Eye (tissue), 1 donor: ENCODE results near the gene MBOAT2.
A peak's percentile ranks its signal among the peaks of the same experiment; 100 is the strongest.
"Not testable (repeated sequence)": the region's sequence is repeated elsewhere in the genome, so short reads cannot be mapped to it uniquely, and the experiment has no call there.

Experiments used
- DNase-seq: peaks from one replicate; pipeline ENCODE4 v3.0.0-alpha.2; 2015

The MBOAT2 gene

DNA sequence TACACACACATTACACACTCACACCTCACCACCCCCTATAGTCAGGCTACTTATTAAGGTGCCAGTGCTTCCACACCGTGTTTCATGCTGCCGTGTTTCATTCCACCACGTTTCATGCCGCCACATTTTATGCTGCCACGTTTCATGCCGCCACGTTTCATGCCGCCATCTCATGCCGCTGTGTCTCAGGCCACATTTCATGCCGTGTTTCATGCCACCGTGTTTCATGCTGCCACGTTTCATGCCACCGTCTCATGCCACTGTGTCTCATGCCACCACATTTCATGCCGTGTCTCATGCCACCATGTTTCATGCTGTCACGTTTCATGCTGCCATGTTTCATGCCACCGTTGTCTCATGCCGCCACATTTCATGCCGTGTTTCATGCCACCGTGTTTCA, 65.1 kb downstream of the MBOAT2 start:
- DNase-seq, result no peak

DNA sequence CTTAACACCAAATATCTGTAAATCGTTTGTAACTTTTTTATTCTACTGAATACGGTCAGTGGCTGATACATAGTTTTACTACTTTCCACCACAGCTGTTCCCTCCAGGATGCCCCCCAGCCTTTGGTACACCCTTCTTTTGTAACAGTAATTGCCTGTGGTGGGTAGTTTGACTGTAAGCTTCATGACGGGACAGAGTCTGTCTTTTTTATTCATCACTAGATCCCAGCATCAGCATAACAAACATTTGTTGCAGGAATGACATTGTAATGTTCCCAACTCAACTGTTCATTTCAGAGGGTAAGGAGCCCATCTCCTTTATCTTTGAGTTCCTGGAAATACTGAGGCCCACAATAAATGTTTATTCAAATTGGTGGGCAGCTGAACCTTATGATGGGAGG, 67.5 kb downstream of the MBOAT2 start:
- DNase-seq, result no peak

DNA sequence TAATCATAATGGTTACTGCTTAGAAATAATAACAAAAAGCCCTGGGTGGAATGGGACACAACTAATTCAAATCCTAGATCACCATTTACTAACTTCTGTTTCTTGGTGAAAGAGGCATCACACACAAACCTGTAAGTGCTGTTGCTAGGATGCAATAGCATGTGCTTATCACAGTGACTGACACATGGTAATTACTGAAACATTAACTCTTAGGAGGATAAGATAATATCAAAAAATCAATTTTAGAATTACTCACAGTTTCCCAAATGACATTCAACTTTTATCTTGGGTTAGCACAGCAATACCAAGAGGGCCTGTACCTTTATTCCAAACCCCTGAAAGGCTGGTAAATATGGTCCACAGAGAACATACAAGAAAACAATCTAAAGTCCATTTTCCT, 69.1 kb downstream of the MBOAT2 start:
- DNase-seq, result no peak

DNA sequence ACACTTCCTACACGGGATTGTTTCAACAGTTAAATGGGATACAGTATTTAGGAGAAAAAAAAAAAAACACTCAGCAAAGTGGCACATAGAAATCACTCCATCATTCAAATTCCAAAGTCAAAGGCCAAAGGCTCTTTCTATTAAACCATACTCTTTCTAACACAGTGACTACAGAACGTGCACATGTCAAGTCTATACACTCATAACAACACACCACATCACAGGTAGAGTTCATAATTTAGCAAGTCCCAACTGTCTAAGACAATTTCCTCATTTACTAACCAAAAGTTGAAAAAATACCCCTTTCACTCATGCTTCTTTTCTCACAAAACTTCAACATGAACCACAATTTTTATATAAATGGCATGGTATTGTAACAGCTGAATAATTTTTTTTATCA, 70.8 kb downstream of the MBOAT2 start:
- DNase-seq, result no peak

DNA sequence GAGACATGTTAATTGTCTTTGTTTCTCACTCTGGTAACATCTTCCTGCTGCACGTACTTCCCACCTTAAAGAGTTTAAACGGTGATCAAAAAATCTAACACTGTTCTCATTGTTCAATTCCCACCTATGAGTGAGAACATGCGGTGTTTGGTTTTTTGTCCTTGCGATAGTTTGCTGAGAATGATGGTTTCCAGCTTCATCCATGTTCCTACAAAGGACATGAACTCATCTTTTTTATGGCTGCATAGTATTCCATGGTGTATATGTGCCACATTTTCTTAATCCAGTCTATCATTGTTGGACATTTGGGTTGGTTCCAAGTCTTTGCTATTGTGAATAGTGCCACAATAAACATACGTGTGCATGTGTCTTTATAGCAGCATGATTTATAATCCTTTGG, 73.3 kb downstream of the MBOAT2 start:
- not testable (repeated sequence) for DNase-seq

DNA sequence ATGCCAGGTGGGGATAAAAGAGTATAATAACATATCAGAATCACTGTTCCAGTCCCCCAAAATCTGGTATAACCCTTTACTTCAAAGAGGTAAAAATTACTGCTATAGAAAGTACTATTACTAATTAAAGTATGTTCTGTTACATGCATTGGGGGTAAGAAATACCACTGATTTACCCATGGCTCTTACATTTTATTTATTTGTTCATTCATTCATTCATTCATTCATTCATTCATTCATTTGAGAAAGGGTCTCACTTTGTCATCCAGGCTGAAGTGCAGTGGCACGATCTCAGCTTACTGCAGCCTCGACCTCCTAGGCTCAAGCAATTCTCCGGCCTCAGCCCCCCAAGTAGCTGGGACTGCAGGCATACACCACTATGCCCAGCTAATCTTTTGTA, 74.4 kb downstream of the MBOAT2 start:
- no peak for DNase-seq

DNA sequence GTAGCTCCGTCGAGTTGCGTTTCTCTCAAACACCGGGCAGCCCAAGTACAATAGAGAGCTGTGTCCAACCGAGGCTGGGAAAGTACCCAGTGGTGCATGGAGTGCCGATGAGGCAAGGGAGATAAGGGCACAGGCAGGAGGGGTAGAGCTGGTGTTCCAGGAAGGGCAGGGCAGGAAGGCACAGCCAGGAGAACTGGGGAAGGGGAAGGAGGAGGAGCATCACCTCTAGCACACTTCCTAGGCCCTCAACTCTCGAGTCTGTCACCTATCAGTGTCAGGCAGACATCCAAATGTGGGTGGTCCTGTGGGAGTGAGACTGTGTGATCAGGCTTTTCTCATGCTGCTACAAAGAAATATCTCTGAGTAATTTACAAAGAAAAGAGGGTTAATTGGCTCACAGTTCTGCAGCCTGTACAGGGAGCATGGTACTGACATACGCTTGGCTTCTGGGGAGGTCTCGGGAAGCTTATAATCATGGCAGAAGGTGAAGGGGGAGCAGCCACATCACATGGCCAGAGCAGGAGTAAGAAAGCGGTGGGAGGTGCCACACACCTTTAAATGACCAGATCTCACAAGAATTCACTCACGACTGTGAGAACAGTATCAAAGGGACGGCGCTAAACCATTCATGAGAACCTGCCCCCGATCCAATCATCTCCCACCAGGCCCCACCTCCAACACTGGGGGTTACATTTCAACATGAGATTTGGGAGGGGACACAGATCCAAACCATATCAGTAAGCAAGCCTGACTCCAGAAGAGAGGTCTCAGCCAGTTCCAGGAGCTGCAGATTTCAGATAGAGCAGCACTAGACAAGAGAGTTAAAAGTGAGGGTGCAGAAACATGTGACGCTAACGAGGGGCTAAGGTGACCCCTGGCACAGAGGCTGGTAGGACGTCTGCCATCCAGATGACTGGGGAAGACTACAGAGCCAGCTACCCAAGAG, 75.7 kb downstream of the MBOAT2 start:
- peak; percentile 18 for DNase-seq

DNA sequence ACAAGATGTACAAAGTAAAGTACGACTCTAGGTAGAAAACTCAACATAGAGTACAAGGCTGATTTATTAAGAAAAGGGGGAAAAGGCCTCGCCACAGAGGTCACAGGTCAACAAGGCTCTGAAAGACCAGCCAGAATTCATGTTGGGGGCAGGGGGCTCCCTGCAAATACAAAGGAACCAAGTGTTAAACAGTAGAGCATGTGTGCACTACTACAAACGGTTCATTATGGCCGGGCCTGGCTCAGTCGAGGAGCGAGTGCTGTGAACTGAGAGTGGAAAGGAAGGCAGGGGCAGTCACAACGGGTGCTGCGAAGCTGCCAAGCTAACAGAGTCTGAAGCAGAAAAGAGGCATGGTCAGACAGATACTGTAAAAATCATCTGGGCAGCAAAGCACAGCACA, 77.1 kb downstream of the MBOAT2 start:
- peak; percentile 18 for DNase-seq

DNA sequence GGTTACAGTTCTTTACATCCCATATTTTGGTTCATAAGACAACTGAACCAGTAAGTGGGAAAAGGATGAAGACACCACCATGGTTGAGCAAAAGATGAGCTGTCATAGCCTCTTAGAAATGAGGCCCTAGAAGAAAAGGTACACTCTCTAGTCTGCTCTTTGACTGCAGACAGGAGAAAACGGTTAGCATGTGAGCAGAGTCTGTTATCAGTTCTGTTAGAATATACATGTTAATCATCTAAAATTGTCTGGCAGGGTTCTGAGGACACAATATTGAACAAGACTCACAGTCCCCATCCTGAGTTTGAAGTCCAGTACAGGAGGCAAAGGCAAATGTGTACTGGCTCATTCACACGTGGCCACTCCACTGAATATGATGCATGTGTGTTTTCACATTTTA, 78.1 kb downstream of the MBOAT2 start:
- no peak for DNase-seq

DNA sequence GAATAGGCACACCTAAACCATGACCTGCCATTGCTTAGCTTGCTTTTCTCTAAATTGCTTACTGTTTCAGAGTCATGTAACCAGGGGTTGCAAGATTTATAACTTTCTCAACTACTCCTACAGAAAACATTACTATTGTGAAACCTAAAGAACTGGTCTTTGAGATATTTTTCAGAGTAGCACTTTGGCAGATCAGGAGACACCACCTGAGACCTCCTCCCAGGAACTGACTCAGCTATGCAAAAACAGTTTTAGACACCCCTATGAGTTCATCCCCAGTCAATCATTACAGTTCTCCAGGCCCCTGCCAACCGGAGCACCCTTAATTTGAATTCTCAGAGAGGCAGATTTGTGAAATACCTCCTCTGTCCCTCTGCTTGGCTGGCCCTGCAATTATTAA, 80.3 kb downstream of the MBOAT2 start:
- no peak for DNase-seq

DNA sequence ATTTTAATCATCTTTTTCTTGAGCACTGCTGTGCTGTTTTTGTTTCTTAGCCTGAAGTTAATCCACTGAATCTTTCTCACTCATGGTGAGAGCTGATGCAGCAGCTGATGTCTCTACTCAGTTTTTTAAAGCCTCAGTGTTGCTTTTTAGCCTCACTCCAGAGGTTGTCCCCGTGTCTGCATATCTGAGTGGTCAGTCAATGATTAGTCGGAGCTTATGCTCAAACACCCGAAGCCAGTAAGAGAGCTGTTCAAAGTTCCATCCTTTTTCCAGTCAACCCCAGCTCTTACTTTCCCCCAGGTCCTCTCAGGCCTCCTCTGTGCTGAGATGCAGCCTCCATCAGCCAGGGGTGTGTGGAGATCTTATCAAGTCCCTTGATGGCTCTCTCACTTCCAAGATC, 81.1 kb downstream of the MBOAT2 start:
- no peak for DNase-seq

DNA sequence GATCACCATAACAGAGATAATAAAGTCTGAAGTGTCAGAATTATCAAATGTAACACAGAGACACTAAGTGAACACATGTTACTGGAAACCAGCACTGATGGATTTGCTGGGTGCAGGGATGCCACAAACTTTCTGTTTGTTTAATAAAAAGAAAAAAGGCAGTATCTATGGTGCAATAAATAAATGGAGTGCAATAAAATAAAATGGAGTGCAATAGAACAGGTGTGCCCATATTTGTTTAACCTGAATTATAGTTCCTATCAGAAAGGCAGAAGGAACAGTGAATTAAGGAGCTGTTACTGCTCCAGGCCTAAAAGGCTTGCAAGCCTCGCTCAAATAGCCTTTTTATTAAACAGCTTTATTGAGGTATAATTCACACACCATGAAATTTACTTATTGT, 85.1 kb downstream of the MBOAT2 start:
- no peak for DNase-seq

DNA sequence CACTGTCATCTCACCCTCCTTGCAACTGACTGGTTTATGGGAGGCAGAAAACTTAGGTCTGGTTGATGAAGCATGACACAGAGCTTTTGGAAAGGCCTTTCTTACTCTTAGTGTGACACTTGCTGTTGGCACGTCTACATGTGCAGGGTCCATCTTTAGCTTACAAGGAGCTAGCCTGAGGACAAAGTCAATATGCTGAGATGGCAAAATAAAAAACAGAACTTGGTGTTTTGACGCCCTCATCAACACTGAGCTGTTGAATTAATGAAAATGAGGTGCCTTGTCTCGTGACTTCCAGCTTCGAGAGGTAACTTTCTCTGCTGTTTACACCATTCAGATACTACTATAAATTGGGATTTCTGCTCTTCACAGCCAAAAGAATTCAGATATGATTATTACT, 87.5 kb downstream of the MBOAT2 start:
- DNase-seq, result no peak

DNA sequence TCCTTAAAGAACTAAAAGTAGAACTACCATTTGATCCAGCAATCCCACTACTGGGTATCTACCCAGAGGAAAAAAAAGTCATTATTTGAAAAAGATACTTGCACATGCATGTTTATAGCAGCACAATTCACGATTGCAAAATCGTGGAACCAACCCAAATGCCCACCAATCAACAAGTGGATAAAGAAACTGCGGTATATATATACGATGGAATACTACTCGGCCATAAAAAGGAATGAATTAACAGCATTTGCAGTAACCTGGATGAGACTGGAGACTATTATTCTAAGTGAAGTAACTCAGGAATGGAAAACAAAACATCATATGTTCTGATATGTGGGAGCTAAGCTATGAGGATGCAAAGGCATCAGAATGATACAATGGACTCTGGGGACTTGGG, 89.7 kb downstream of the MBOAT2 start:
- not testable (repeated sequence) for DNase-seq

DNA sequence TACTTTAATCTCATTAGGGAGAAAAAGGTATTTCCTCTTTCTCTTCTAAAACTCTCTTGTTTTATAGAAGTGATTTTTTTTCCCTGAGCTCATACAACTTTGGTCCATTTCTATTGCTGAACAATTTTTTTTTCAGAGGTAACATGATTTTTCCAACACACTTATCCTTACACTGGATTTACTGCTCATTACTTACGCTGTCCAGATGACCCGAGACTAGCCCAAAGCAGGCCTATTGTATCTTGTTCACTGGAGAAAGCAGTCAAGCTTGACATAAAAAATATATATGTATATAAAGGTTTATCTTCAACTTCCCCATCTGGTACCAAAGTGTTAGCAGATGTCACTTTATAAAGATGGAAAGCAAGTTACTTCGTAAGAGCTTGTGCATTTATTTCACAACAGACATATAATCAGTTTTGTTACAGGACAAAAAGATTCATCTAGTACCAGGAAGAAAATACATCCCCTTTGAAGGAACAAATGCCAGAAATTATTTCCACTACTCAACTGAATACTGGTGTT, 95.7 kb downstream of the MBOAT2 start:
- DNase-seq, result no peak

DNA sequence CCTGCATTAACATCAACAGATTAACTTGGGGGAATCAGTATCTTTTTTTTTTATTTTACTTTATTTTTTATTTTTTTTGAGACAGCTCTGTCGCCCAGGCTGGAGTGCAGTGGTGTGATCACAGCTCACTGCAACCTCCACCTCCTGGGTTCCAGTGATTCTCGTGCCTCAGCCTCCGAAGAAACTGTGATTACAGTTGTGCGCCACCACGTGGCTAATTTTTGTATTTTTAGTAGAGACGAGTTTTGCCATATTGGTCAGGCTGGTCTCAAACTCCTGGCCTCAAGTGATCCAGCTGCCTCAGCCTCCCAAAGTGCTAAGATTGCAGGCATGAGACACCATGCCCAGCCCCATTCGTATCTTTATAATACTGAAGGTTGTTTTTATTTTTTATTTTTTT, 99.6 kb downstream of the MBOAT2 start:
- DNase-seq, result not testable (repeated sequence)

DNA sequence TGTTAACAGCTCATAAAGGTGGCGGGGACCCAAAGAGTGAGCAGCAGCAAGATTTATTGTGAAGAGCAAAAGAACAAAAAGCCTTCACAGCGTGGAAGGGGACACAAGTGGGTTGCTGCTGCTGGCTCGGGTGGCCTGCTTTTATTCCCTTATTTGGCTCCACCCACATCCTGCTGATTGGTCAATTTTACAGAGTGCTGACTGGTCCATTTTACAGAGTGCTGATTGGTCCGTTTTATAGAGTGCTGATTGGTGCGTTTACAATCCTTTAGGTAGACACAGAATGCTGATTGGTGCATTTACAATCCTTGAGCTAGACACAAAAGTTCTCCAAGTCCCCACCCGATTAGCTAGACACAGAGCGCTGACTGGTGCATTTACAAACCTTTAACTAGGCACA, 100.7 kb downstream of the MBOAT2 start:
- DNase-seq, result not testable (repeated sequence)

DNA sequence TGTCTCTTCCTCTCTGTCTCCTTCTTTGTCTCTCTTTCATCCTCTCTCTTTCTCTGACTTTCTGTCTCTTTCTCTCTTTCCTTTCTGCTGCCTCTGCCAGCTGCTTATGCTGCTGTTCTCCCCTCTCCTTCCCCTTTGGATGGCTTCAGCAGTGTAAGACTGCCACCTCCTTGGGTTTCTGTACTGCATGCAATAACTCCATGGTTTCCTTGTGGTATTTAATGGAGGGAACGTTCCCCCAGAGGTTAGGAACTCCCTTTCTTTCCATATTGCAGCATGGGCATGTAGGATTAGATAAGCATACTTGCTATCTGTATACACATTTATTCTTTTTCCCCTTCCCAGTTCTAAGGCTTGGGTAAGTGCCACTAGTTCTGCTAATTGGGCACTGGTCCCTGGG, 106.3 kb downstream of the MBOAT2 start:
- not testable (repeated sequence) for DNase-seq

DNA sequence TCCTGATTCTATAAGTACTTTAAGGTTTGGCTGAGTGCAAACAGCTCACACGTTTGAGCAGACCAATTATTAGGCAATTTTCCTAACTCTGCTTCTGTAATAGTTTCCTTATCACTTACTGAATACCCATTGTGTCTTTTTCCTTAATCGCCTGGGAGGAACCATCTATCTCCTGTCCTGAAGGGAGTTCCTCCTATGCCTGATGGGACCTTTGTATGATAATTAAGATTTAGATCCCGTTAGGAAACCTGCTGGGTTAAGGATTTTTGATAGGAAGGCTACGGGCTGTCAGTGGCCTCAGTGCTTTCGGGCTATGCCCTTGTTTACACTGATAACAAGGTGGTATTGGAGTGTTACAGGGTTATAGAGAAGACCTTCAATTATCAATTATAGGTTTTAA, 106.8 kb downstream of the MBOAT2 start:
- not testable (repeated sequence) for DNase-seq

DNA sequence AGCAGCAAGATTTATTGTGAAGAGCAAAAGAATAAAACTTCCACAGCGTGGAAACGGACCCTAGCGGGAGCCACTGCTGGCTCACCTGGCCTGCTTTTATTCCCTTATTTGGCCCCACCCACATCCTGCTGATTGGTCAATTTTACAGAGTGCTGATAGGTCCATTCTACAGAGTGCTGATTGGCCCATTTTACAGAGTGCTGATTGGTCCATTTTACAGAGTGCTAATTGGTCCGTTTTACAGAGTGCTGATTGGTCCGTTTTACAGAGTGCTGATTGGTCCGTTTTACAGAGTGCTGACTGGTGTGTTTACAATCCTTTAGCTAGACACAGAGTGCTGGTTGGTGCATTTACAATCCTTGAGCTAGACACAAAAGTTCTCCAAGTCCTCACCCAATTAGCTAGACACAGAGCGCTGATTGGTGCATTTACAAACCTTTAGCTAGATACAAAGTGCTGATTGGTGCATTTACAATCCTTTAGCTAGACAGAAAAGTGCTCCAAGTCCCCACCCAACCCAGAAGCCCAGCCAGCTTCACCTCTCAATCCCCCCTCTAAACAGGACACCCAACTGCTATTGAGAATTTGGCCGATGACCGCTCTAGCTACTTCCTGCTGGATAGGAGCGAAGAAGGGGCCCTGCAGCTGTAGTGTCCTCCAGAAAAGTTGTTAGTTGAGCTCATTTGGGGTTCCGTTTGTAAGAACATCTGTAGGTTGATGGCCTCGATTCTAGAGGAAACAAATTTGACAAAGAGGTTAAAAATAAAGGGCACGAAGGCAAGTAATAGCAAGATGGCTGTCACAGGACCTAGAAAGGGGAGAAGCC, 108.2 kb downstream of the MBOAT2 start:
- not testable (repeated sequence) for DNase-seq

DNA sequence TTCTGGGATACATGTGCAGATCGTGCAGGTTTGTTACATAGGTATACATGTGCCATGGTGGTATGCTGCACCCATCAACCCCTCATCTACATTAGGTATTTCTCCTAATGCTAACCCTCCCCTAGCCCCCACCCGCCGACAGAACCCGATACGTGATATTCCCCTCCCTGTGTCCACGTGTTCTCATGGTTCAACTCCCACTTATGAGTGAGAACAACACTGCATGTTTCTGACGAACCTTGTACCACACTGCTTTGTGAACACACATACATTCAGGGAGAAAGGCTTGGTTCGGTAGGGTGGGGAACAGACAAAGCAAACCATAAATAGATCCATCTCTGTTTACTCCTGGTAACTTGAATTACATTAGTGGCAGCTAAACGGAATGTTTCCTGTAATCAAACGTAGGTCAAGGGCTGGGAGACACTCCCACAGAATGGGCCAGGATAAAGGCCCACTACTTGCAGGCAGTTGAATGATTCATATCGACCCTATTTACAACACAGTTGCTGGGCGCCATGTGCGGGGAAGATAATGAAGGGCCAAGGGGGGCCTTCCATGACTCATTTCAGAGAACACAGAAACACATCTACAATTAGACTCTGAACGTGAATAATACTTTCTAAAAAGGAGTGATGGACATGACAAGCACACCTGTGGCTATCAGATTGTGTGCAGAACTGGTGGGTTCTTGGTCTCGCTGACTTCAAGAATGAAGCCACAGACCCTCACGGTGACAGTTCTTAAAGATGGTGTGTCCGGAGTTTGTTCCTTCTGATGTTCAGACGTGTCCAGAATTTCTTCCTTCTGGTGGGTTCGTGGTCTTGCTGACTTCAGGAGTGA, 109.3 kb downstream of the MBOAT2 start:
- DNase-seq, result no peak

DNA sequence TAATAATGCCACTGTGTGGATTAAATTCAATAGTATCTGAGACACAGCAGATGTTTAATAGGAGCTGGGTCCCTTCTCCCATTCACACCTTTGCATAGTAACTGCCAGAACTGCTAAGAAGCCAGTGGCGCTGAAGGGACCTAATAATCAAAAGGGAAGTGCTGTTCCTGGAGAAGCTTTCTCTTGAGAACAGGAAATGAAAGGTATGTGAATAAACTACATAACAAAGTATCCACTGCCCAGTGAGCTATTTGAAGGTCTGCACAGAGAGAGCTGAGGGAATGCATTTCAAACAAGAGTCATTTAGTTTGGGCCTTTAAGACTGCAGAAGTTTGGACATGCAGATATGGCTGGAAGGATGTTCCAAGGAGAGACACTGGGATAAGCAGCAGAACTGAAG, 110.0 kb downstream of the MBOAT2 start:
- no peak for DNase-seq

DNA sequence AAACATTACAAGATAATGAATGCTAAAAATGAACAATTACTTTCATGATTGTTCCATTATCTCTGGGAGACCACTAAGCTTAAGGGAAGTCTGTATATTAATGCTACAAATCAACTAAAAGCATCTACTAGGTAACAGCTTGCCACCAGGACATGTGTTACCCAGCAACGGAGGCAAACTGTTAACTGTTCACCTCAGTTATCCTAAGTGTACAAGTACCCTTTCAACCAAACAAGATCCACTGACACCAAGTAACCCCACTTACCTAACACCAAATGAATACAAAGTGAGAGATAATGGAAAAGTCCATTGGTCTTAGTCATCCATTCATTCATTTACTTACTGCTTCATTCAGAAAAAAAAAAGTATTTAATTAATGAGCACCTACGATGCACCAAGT, 111.4 kb downstream of the MBOAT2 start:
- DNase-seq, result no peak
